ENCODE measurements around the gene FRY. TPM values are rescaled to one million over a fixed set of nuclear protein-coding genes. Genes with fewer than 3 reads are reported as not detected.
A peak's percentile ranks its signal among the peaks of the same experiment; 100 is the strongest.
"Not testable (repeated sequence)": the region's sequence is repeated elsewhere in the genome, so short reads cannot be mapped to it uniquely, and the experiment has no call there.

FRY gene
- total RNA-seq, 4 donors from 2014 or later, result 5.8 to 17.4 (median 12.0) TPM

GRCh38 chr13:32048816-32049215, 17.2 kb downstream of the FRY start:
- Histone ChIP-seq H3K27ac (peak overlapping the region in 1 of 4 donors; percentile 12), H3K27me3 (no peaks in the 10 kb centered on the region), H3K4me1 (peaks cover 0 to 7% (median 0%) of the 10 kb centered on the region in 3 donors), H3K4me3 (no peak overlapping the region), H3K9me3 (no peaks in the 10 kb centered on the region), H3K36me3 (no peaks in the 10 kb centered on the region)
- TF ChIP-seq POLR2A (IDR thresholded peaks at IDR 0.05) (no peak), CTCF (IDR thresholded peaks at IDR 0.05) (no peak)
- no peak for DNase-seq
- intact Hi-C loops (cut with DNase I), result no loop called here

GRCh38 chr13:32051156-32051555, 19.6 kb downstream of the FRY start:
- Histone ChIP-seq H3K4me1 (peaks cover 0 to 7% (median 0%) of the 10 kb centered on the region in 3 donors), H3K9me3 (no peaks in the 10 kb centered on the region), H3K36me3 (no peaks in the 10 kb centered on the region), H3K4me3 (no peak overlapping the region), H3K27ac (no peak overlapping the region), H3K27me3 (no peaks in the 10 kb centered on the region)
- TF ChIP-seq CTCF (IDR thresholded peaks at IDR 0.05) (no peak), POLR2A (IDR thresholded peaks at IDR 0.05) (no peak)
- intact Hi-C loops (cut with DNase I), result no loop called here
- WGBS, 2 donors, result 68 to 85% methylated on average over 4 of the region's 4 CpGs
- DNase-seq, result no peak

GRCh38 chr13:32056316-32056715, 24.7 kb downstream of the FRY start:
- Histone ChIP-seq H3K4me3 (no peak overlapping the region), H3K36me3 (no peaks in the 10 kb centered on the region), H3K27ac (no peak overlapping the region), H3K4me1 (no peaks in the 10 kb centered on the region), H3K27me3 (no peaks in the 10 kb centered on the region), H3K9me3 (no peaks in the 10 kb centered on the region)
- intact Hi-C loops (cut with DNase I), result no loop called here
- DNase-seq, result no peak
- TF ChIP-seq CTCF (IDR thresholded peaks at IDR 0.05) (no peak), POLR2A (IDR thresholded peaks at IDR 0.05) (no peak)

GRCh38 chr13:32057325-32057724, 25.8 kb downstream of the FRY start:
- H3K4me1 ChIP-seq; H3K36me3 ChIP-seq; intact Hi-C loops (cut with DNase I); DNase-seq; H3K27ac ChIP-seq; H3K9me3 ChIP-seq; H3K27me3 ChIP-seq; H3K4me3 ChIP-seq: not testable (repeated sequence)
- WGBS, 2 donors, result 94 to 96% methylated on average over 5 of the region's 6 CpGs

GRCh38 chr13:32059511-32059984, 28.0 kb downstream of the FRY start:
- whole genome bisulfite sequencing, 2 donors, result 90% methylated on average over 2 of the region's 2 CpGs
- Histone ChIP-seq H3K9me3 (no peaks in the 10 kb centered on the region), H3K36me3 (no peaks in the 10 kb centered on the region), H3K27me3 (no peaks in the 10 kb centered on the region), H3K27ac (no peak overlapping the region), H3K4me1 (no peaks in the 10 kb centered on the region), H3K4me3 (no peak overlapping the region)
- no peak for DNase-seq
- TF ChIP-seq CTCF (IDR thresholded peaks at IDR 0.05) (no peak), POLR2A (IDR thresholded peaks at IDR 0.05) (no peak)
- intact Hi-C loops (cut with DNase I), result no loop called here

- intact Hi-C loops (cut with DNase I), result no loop called here
- H3K27ac ChIP-seq, result no peak overlapping the region
- no peaks in the 10 kb centered on the region for H3K4me1 ChIP-seq
- WGBS, 2 donors, result 62 to 65% methylated on average over 5 of the region's 5 CpGs
- no peak for DNase-seq
- no peaks in the 10 kb centered on the region for H3K9me3 ChIP-seq
- no peak overlapping the region for H3K4me3 ChIP-seq
- no peaks in the 10 kb centered on the region for H3K27me3 ChIP-seq
- TF ChIP-seq POLR2A (IDR thresholded peaks at IDR 0.05), result no peak
- TF ChIP-seq CTCF (IDR thresholded peaks at IDR 0.05), result no peak
- no peaks in the 10 kb centered on the region for H3K36me3 ChIP-seq
Measured at GRCh38 chr13:32060401-32060878, 28.9 kb downstream of the FRY start.
